T-helper 17 cell (primary cell): ENCODE results near the gene SOX6. TPM values are rescaled to one million over a fixed set of nuclear protein-coding genes. Genes with fewer than 3 reads are reported as not detected.
"Not testable (repeated sequence)": the region's sequence is repeated elsewhere in the genome, so short reads cannot be mapped to it uniquely, and the experiment has no call there.

Experiments used
- ATAC-seq: fragments of 150-1000 bp; cut with Tn5 transposase; 2 replicates; pipeline ENCODE4 v1.10.0; 2021; ENCODE audit warnings: mild to moderate bottlenecking, moderate library complexity
- DNase-seq, 3 donors: peaks; one replicate each; pipeline versions ENCODE4 v3.0.0 to v3.0.0-alpha.2; 2020 to 2021
- H3K9me3 ChIP-seq: one replicate; pipeline ENCODE4 v1.7.0; 2013; ENCODE audit warnings: low read length, mild to moderate bottlenecking; ENCODE audit not compliant: control insufficient read depth, poor library complexity, severe bottlenecking
- H3K27ac Mint-ChIP-seq: one replicate; pipeline ENCODE4 v1.8.0; 2022; ENCODE audit warnings: mild to moderate bottlenecking, moderate library complexity, mixed read lengths
- H3K27me3 Mint-ChIP-seq: one replicate; pipeline ENCODE4 v1.8.0; 2022; ENCODE audit warnings: mixed read lengths
- H3K36me3 Mint-ChIP-seq: one replicate; pipeline ENCODE4 v1.8.0; 2022; ENCODE audit warnings: low read depth, mixed read lengths
- H3K4me1 Mint-ChIP-seq: one replicate; pipeline ENCODE4 v1.8.0; 2022; ENCODE audit warnings: mild to moderate bottlenecking, mixed read lengths
- H3K4me3 Mint-ChIP-seq: one replicate; pipeline ENCODE4 v1.8.0; 2022; ENCODE audit warnings: mild to moderate bottlenecking, moderate library complexity, mixed read lengths
- total RNA-seq, 4 donors: library from RNA in 2 of 4; stranded (reverse) in 2 of 4; gene quantifications; one replicate each; pipeline ENCODE4 v1.2.3 and lab custom pipeline; 2022 to 2026

SOX6 gene
- total RNA-seq, 2 donors from 2014 or later: 0.10 TPM; not detected in 1

GRCh38 chr11:16059332-16059731 lies 297.0 kb downstream of the SOX6 start:
- no peak for DNase-seq
- H3K4me1 Mint-ChIP-seq: no peaks in the 10 kb centered on the region
- H3K36me3 Mint-ChIP-seq: no peaks in the 10 kb centered on the region
- no peaks in the 10 kb centered on the region for H3K9me3 ChIP-seq
- no peak for ATAC-seq
- H3K27ac Mint-ChIP-seq: no peak overlapping the region
- H3K27me3 Mint-ChIP-seq: no peaks in the 10 kb centered on the region
- no peak overlapping the region for H3K4me3 Mint-ChIP-seq

DNA sequence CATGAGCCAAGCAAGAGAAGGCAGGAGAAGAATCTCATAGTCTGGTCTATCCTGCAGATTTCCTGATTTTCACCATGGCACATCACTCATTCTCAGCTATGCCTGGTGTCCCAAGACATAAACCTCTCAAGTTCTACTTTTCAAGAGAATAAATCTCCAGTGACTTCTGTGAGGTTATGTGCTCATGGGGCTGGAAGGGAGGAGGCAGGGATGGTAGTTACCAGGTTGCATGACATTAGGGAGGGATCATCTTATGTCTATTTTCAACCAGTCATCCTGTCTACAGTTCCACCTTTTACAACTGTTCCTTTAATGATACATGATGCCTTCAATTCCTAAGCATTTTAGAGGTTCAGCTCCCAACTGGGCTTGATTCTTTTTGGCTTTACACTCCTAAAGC lies 297.7 kb downstream of the SOX6 start:
- no peaks in the 10 kb centered on the region for H3K27me3 Mint-ChIP-seq
- DNase-seq (no peak), ATAC-seq (no peak)
- H3K4me3 Mint-ChIP-seq: no peak overlapping the region
- no peaks in the 10 kb centered on the region for H3K4me1 Mint-ChIP-seq
- H3K27ac Mint-ChIP-seq: no peak overlapping the region
- H3K9me3 ChIP-seq: no peaks in the 10 kb centered on the region
- H3K36me3 Mint-ChIP-seq: no peaks in the 10 kb centered on the region

DNA sequence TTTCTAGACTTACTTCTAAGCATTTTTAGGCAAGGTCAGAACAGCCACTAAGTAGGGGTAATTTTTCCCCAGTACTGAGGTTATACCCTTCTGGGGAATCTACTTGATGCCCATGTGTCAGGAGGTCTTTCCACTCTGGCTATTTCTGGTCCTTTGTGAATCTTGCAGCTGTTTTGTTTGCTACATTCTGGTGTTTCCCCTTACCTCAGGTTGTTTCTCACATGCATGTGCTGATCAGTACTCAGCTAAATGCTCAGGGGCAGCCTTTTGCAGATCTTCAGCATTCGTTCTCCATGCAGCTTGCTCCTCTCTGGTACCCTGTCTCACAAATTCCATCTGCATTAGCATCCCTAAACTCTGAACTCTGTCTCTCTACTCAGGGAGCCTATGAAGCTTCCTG lies 303.6 kb downstream of the SOX6 start:
- no peaks in the 10 kb centered on the region for H3K4me1 Mint-ChIP-seq
- H3K9me3 ChIP-seq: no peaks in the 10 kb centered on the region
- no peak overlapping the region for H3K4me3 Mint-ChIP-seq
- H3K36me3 Mint-ChIP-seq: no peaks in the 10 kb centered on the region
- H3K27me3 Mint-ChIP-seq: no peaks in the 10 kb centered on the region
- no peak overlapping the region for H3K27ac Mint-ChIP-seq
- no peak for DNase-seq
- no peak for ATAC-seq

DNA sequence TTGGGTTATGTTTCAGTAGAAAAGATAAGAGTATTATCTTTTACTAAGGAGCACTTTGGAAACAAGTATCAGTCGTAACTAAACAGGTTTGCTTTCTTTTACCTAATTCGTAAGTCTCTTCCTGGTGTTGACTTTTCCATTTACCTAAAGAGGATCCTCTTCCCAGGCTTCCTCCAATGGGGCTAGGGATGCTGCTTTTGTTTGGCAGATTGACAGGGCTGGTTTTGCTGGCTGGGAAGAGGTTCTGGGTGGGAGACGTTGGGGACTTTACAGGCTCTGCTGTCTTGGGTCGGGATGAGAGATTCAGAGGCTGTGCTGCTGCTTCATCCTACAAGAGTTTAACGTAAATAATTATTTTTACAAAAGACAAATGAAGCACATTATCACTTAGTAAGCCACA lies 306.7 kb downstream of the SOX6 start:
- no peaks in the 10 kb centered on the region for H3K27me3 Mint-ChIP-seq
- H3K4me1 Mint-ChIP-seq: no peaks in the 10 kb centered on the region
- H3K4me3 Mint-ChIP-seq: no peak overlapping the region
- H3K27ac Mint-ChIP-seq: no peak overlapping the region
- DNase-seq (no peak), ATAC-seq (no peak)
- H3K9me3 ChIP-seq: no peaks in the 10 kb centered on the region
- H3K36me3 Mint-ChIP-seq: no peaks in the 10 kb centered on the region

- Mint-ChIP-seq H3K27me3 (no peaks in the 10 kb centered on the region), H3K4me3 (no peak overlapping the region), H3K4me1 (no peaks in the 10 kb centered on the region), H3K36me3 (no peaks in the 10 kb centered on the region), H3K27ac (no peak overlapping the region)
- H3K9me3 ChIP-seq: no peaks in the 10 kb centered on the region
- ATAC-seq: no peak
- DNase-seq: no peak
Observed at GRCh38 chr11:16047073-16047472, 309.3 kb downstream of the SOX6 start.

- ATAC-seq (no peak), DNase-seq (no peak)
- H3K27me3 Mint-ChIP-seq: no peaks in the 10 kb centered on the region
- H3K9me3 ChIP-seq: no peaks in the 10 kb centered on the region
- no peak overlapping the region for H3K27ac Mint-ChIP-seq
- H3K4me3 Mint-ChIP-seq: no peak overlapping the region
- no peaks in the 10 kb centered on the region for H3K4me1 Mint-ChIP-seq
- no peaks in the 10 kb centered on the region for H3K36me3 Mint-ChIP-seq
Observed at GRCh38 chr11:16043617-16044016, 312.7 kb downstream of the SOX6 start.

DNA sequence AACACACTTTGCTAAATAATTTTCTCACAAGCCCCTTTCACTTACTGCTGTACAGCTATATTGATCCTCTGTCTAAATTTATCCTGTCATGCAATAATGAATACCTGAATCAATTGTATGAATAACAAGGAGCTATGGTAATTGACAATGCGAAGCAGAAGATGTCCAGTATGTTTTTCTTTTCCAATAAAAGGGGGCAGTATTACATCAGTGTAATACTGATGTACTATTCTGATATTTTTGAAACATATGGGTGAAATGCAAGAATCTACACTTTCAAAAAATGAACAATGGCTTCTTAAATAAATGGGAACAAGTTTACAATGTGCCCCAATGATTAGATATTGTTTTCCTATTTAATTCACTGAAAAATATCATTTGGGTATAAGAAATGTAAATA lies 315.1 kb downstream of the SOX6 start:
- H3K9me3 ChIP-seq: no peaks in the 10 kb centered on the region
- ATAC-seq (no peak), DNase-seq (no peak)
- H3K4me1 Mint-ChIP-seq: no peaks in the 10 kb centered on the region
- H3K27me3 Mint-ChIP-seq: no peaks in the 10 kb centered on the region
- H3K4me3 Mint-ChIP-seq: no peak overlapping the region
- H3K27ac Mint-ChIP-seq: no peak overlapping the region
- H3K36me3 Mint-ChIP-seq: no peaks in the 10 kb centered on the region

DNA sequence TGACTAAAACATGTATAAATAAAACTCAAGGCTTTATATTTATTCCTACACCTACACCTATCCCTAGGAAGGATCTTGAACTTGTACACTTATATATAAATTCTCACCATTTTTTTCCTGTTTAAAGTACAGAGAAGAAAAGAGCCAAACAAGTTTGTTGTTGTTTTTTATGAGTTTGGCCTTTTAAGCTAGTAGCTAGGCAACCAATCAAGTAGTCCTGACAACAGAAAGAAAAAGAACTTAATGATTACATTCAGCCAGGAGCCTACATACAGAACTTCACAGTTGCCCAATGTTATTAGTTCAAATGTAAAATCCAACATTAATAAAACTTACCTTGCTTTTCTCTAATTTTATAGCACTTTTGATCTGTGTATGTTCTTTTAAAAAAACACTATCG lies 316.2 kb downstream of the SOX6 start:
- Mint-ChIP-seq H3K27me3 (no peaks in the 10 kb centered on the region), H3K4me1 (no peaks in the 10 kb centered on the region), H3K27ac (no peak overlapping the region), H3K36me3 (no peaks in the 10 kb centered on the region), H3K4me3 (no peak overlapping the region)
- DNase-seq: no peak
- no peak for ATAC-seq
- H3K9me3 ChIP-seq: no peaks in the 10 kb centered on the region

DNA sequence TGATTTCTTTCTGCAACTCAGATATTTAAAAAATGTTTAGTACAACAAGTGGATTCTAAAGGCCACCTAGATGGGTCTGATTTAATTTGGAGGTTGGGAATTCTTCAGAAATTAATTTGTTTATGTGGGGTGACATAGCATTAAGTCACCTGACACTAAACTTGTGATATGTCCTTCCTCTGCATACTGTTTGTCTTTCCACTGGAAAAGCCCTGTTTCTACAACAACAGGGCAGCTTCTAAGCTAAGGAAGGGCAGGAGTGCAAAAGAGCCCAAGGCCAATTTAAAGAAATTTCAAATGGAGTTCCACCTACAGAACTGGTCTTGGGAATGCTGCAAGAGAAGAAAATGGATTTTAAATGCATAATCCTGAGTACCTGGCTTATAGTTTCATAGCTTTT lies 319.2 kb downstream of the SOX6 start:
- no peak overlapping the region for H3K27ac Mint-ChIP-seq
- no peaks in the 10 kb centered on the region for H3K4me1 Mint-ChIP-seq
- no peak overlapping the region for H3K4me3 Mint-ChIP-seq
- ATAC-seq: no peak
- DNase-seq: no peak
- H3K9me3 ChIP-seq: no peaks in the 10 kb centered on the region
- no peaks in the 10 kb centered on the region for H3K36me3 Mint-ChIP-seq
- no peaks in the 10 kb centered on the region for H3K27me3 Mint-ChIP-seq

DNA sequence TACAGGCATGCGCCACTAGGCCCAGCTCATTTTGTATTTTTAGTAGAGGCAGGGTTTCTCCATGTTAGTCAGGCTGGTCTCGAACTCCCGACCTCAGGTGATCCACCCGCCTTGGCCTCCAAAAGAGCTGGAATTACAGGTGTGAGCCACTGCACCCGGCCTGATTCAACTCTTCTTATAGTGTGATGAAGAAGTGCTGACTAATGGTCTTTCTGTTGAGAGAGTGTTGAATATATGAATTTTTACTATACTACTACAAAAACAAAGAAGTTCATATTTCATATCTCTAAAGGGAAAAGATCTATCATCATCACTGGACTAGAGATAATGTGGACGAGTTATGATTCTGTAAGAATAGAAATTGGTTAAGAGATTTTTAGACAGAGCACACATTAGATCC lies 320.1 kb downstream of the SOX6 start:
- no peaks in the 10 kb centered on the region for H3K9me3 ChIP-seq
- Mint-ChIP-seq H3K4me3 (no peak overlapping the region), H3K4me1 (no peaks in the 10 kb centered on the region), H3K27ac (no peak overlapping the region), H3K27me3 (no peaks in the 10 kb centered on the region), H3K36me3 (no peaks in the 10 kb centered on the region)
- DNase-seq: no peak
- no peak for ATAC-seq

- H3K27ac Mint-ChIP-seq: no peak overlapping the region
- no peak for DNase-seq
Observed at GRCh38 chr11:16034074-16034473, 322.3 kb downstream of the SOX6 start.

DNA sequence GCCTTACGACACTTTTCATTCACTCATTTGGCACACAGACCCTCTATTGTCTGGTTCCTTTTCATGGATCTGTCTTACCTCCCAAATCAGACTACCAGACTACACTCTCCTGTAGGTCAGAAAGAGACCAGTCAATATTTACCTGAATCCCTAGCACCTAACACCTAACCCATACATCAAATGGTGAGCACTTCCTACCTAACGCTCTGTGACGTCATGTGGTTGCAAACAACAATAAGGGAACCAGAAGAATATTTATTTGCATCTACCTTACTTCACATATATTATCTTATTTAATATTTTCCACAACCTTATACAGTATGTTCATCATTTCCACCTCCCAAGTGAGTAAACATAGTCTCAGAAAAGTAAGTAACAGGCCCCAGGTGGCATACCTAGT lies 323.4 kb downstream of the SOX6 start:
- DNase-seq: no peak
- Mint-ChIP-seq H3K4me3 (no peak overlapping the region), H3K4me1 (no peaks in the 10 kb centered on the region)

More at GRCh38 chr11:16034074-16034473, 322.3 kb downstream of the SOX6 start:
- no peak overlapping the region for H3K4me3 Mint-ChIP-seq
- no peaks in the 10 kb centered on the region for H3K36me3 Mint-ChIP-seq
- no peaks in the 10 kb centered on the region for H3K9me3 ChIP-seq
- ATAC-seq: no peak
- H3K4me1 Mint-ChIP-seq: no peaks in the 10 kb centered on the region
- H3K27me3 Mint-ChIP-seq: no peaks in the 10 kb centered on the region

GRCh38 chr11:16031210-16031609 lies 325.1 kb downstream of the SOX6 start:
- no peak for DNase-seq
- no peaks in the 10 kb centered on the region for H3K4me1 Mint-ChIP-seq
- no peaks in the 10 kb centered on the region for H3K27me3 Mint-ChIP-seq
- no peaks in the 10 kb centered on the region for H3K36me3 Mint-ChIP-seq
- no peaks in the 10 kb centered on the region for H3K9me3 ChIP-seq
- H3K27ac Mint-ChIP-seq: no peak overlapping the region
- no peak overlapping the region for H3K4me3 Mint-ChIP-seq
- ATAC-seq: no peak

More for the DNA sequence above, 323.4 kb downstream of the SOX6 start:
- no peak for ATAC-seq
- no peak overlapping the region for H3K27ac Mint-ChIP-seq
- no peaks in the 10 kb centered on the region for H3K36me3 Mint-ChIP-seq
- no peaks in the 10 kb centered on the region for H3K27me3 Mint-ChIP-seq
- no peaks in the 10 kb centered on the region for H3K9me3 ChIP-seq

DNA sequence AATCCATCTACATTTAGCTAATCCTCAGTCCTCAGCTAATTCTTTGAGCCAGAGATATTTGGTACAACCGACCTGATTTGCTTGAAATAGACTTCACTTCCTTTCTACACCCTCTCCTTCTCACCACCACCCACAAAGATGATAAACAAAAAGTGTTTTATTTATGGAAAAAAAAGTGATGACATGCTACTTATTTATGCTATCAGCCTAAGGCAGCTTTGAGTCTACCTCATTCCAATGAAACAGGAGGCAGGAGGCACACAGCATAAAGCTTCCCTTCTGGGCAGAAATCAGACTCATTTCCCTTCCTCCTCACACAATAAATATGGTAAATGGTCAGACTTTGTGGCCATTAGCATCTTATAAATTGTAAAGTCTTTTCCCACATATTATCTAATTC lies 325.7 kb downstream of the SOX6 start:
- Mint-ChIP-seq H3K4me1 (no peaks in the 10 kb centered on the region), H3K36me3 (no peaks in the 10 kb centered on the region), H3K27me3 (no peaks in the 10 kb centered on the region), H3K4me3 (no peak overlapping the region), H3K27ac (no peak overlapping the region)
- no peaks in the 10 kb centered on the region for H3K9me3 ChIP-seq
- ATAC-seq (no peak), DNase-seq (no peak)

GRCh38 chr11:16029151-16029550 lies 327.2 kb downstream of the SOX6 start:
- DNase-seq, H3K27ac Mint-ChIP-seq, H3K36me3 Mint-ChIP-seq, H3K4me1 Mint-ChIP-seq, H3K4me3 Mint-ChIP-seq, ATAC-seq, H3K27me3 Mint-ChIP-seq, H3K9me3 ChIP-seq: not testable (repeated sequence)
